B cell (primary cell): ENCODE results near the gene TRABD2B.

Source experiments
- CTCF ChIP-seq: fragments of 200-600 bp; IDR thresholded peaks from one replicate; pipeline ENCODE4 v1.8.0; 2022; ENCODE audit warnings: antibody characterized with exemption, mild to moderate bottlenecking
- EZH2 ChIP-seq: IDR thresholded peaks from 2 replicates; pipeline ENCODE4 v1.6.1; 2012; ENCODE audit warnings: borderline replicate concordance, low read depth, mild to moderate bottlenecking, moderate library complexity, low read length; ENCODE audit not compliant: insufficient read depth, poor library complexity, severe bottlenecking

GRCh38 chr1:47935163-47935562 lies 62.0 kb downstream of the TRABD2B start:
- TF ChIP-seq CTCF, result no peak
- no peak for TF ChIP-seq EZH2
